ENCODE results near the gene TOR2A. TPM values are rescaled to one million over a fixed set of nuclear protein-coding genes. Genes with fewer than 3 reads are reported as not detected.

Gene TOR2A
- total and polyA plus RNA-seq, 7 experiments from 2014 or later, result 9.5 to 22.3 (median 16.6) TPM

- CTCF ChIA-PET, result interaction anchor here (1.4 kb wide), 1 partner anchor 15 kb away, joined by 4 read pairs; the partner anchor contains the start of gene TOR2A
- Mint-ChIP-seq H3K4me3 (peak overlapping the region; percentile 12 to 83 (median 67)), H3K4me1 (peaks cover 21 to 46% (median 25%) of the 10 kb centered on the region in 7 donors), H3K27me3 (no peaks in the 10 kb centered on the region), H3K27ac (peak overlapping the region; percentile 54 to 94 (median 84)), H3K9me3 (no peaks in the 10 kb centered on the region), H3K36me3 (no peaks in the 10 kb centered on the region)
- DNase-seq (peak in 4 of 9 donors; percentile 18 to 34 (median 26)), ATAC-seq (no peak)
- Histone ChIP-seq H3K4me1 (ENCODE audit: control insufficient read depth in 2 of 2, insufficient read depth in 2 of 2, low read length in 2 of 2) (peaks cover 22 to 32% of the 10 kb centered on the region in 2 donors), H3K27me3 (ENCODE audit: control insufficient read depth in 2 of 2, insufficient read depth in 2 of 2, low read length in 2 of 2) (no peaks in the 10 kb centered on the region), H3K36me3 (ENCODE audit: control insufficient read depth in 2 of 3, insufficient read depth in 3 of 3, low read length in 3 of 3) (peaks cover 0 to 3% (median 0%) of the 10 kb centered on the region in 3 experiments), H3K9me3 (ENCODE audit: control insufficient read depth in 2 of 3, low read length in 3 of 3) (no peaks in the 10 kb centered on the region), H3K4me3 (ENCODE audit: low read length) (no peak overlapping the region), H3K27ac (ENCODE audit: low read depth, low read length) (peak overlapping the region; percentile 56)
- intact Hi-C loops (cut with micrococcal nuclease), result no loop called here
- POLR2A ChIA-PET, result interaction anchor here (1.0 to 1.5 kb wide), 2 partner anchors 15 to 163 kb away, joined by 4 to 8 read pairs; partner anchors contain the start of gene TOR2A
These were observed 14.8 kb downstream of the TOR2A start for GRCh38 chr9:127720031-127720864.

GRCh38 chr9:127717766-127718165 lies 17.3 kb downstream of the TOR2A start:
- intact Hi-C loops (cut with micrococcal nuclease), result loop anchor here (5.0 kb wide), 4 partner anchors 105 to 350 kb away; partner anchors contain the start of genes STXBP1 (in 2 of the 2), NAIF1 (in 1 of the 2) and SLC25A25 (in 1 of the 2)
- H3K4me3 Mint-ChIP-seq, result peak overlapping the region in 3 of 10 donors; percentile 12 to 43 (median 25)
- H3K4me1 Mint-ChIP-seq, result peaks cover 24 to 45% (median 27%) of the 10 kb centered on the region in 7 donors
- H3K27me3 Mint-ChIP-seq, result no peaks in the 10 kb centered on the region
- POLR2A ChIA-PET, result interaction anchor here (0.6 to 1.4 kb wide), 2 partner anchors 10 to 267 kb away, joined by 3 to 5 read pairs; partner anchors contain the start of genes CFAP157, LRSAM1 and RPL12
- H3K9me3 Mint-ChIP-seq, result no peaks in the 10 kb centered on the region
- CTCF ChIA-PET, result no interaction called here
- ATAC-seq, result no peak
- peaks cover 0 to 5% (median 0%) of the 10 kb centered on the region in 3 experiments for H3K36me3 ChIP-seq (ENCODE audit: control insufficient read depth in 2 of 3, insufficient read depth in 3 of 3, low read length in 3 of 3)
- H3K4me1 ChIP-seq (ENCODE audit: control insufficient read depth in 2 of 2, insufficient read depth in 2 of 2, low read length in 2 of 2), result peaks cover 31 to 32% of the 10 kb centered on the region in 2 donors
- no peak for DNase-seq
- no peak overlapping the region for H3K4me3 ChIP-seq (ENCODE audit: low read length)
- H3K9me3 ChIP-seq (ENCODE audit: control insufficient read depth in 2 of 3, low read length in 3 of 3), result no peaks in the 10 kb centered on the region
- H3K27ac Mint-ChIP-seq, result no peak overlapping the region
- no peak overlapping the region for H3K27ac ChIP-seq (ENCODE audit: low read depth, low read length)
- H3K27me3 ChIP-seq (ENCODE audit: control insufficient read depth in 2 of 2, insufficient read depth in 2 of 2, low read length in 2 of 2), result no peaks in the 10 kb centered on the region
- H3K36me3 Mint-ChIP-seq, result no peaks in the 10 kb centered on the region

- CTCF ChIA-PET, result interaction anchor here (1.2 kb wide), 1 partner anchor 19 kb away, joined by 3 read pairs; the partner anchor contains the start of gene TOR2A
These were observed 18.7 kb downstream of the TOR2A start for GRCh38 chr9:127716412-127716811.

GRCh38 chr9:127715470-127716337 lies 19.4 kb downstream of the TOR2A start, which contains the start of the genes PTRH1 and TTC16:
TSS of gene PTRH1 (minus strand) at chr9:127715663. CDS start at chr9:127715639, 24 bp downstream.
TSS of gene TTC16 (plus strand) at chr9:127716079. CDS start at chr9:127716146, 67 bp downstream.
- H3K9me3 Mint-ChIP-seq, result no peaks in the 10 kb centered on the region
- peak within 1 kb of the TSS; percentile 89 for H3K27ac ChIP-seq (ENCODE audit: low read depth, low read length)
- H3K4me1 Mint-ChIP-seq, result peaks cover 29 to 47% (median 30%) of the 10 kb centered on the region in 7 donors
- peak within 1 kb of the TSS; percentile 86 to 99 (median 97) for H3K27ac Mint-ChIP-seq
- H3K27me3 ChIP-seq (ENCODE audit: control insufficient read depth in 2 of 2, insufficient read depth in 2 of 2, low read length in 2 of 2), result no peaks in the 10 kb centered on the region
- no peaks in the 10 kb centered on the region for H3K27me3 Mint-ChIP-seq
- intact Hi-C loops (cut with micrococcal nuclease), result loop anchor here (1.0 to 5.0 kb wide), 12 partner anchors 16 to 413 kb away; partner anchors contain the start of genes LRSAM1 (in 2 of the 2), RPL12 (in 2 of the 2), STXBP1 (in 2 of the 2) and TOR2A (in 2 of the 2)
- H3K36me3 Mint-ChIP-seq, result no peaks in the 10 kb centered on the region
- peak; percentile 91 to 98 (median 96) for DNase-seq
- ChIA-PET CTCF (interaction anchor here (2.2 kb wide), 1 partner anchor 19 kb away, joined by 11 read pairs; the partner anchor contains the start of gene TOR2A), POLR2A (interaction anchor here (0.8 to 1.9 kb wide), 11 partner anchors 11 to 208 kb away, joined by 3 to 10 read pairs (median 4); partner anchors contain the start of genes CDK9, ST6GALNAC4 and TOR2A)
- no peaks in the 10 kb centered on the region for H3K9me3 ChIP-seq (ENCODE audit: control insufficient read depth in 2 of 3, low read length in 3 of 3)
- H3K36me3 ChIP-seq (ENCODE audit: control insufficient read depth in 2 of 3, insufficient read depth in 3 of 3, low read length in 3 of 3), result peaks cover 0 to 5% (median 0%) of the 10 kb centered on the region in 3 experiments
- H3K4me3 ChIP-seq (ENCODE audit: low read length), result peak within 1 kb of the TSS; percentile 85
- H3K4me3 Mint-ChIP-seq, result peak within 1 kb of the TSS; percentile 93 to 100 (median 98)
- H3K4me1 ChIP-seq (ENCODE audit: control insufficient read depth in 2 of 2, insufficient read depth in 2 of 2, low read length in 2 of 2), result peaks cover 31 to 32% of the 10 kb centered on the region in 2 donors
- peak; percentile 96 for ATAC-seq

More at GRCh38 chr9:127716412-127716811, 18.7 kb downstream of the TOR2A start:
- Histone ChIP-seq H3K36me3 (ENCODE audit: control insufficient read depth in 2 of 3, insufficient read depth in 3 of 3, low read length in 3 of 3) (peaks cover 0 to 5% (median 0%) of the 10 kb centered on the region in 3 experiments), H3K4me1 (ENCODE audit: control insufficient read depth in 2 of 2, insufficient read depth in 2 of 2, low read length in 2 of 2) (peaks cover 29 to 31% of the 10 kb centered on the region in 2 donors), H3K27ac (ENCODE audit: low read depth, low read length) (peak overlapping the region; percentile 89), H3K4me3 (ENCODE audit: low read length) (peak overlapping the region; percentile 85), H3K9me3 (ENCODE audit: control insufficient read depth in 2 of 3, low read length in 3 of 3) (no peaks in the 10 kb centered on the region), H3K27me3 (ENCODE audit: control insufficient read depth in 2 of 2, insufficient read depth in 2 of 2, low read length in 2 of 2) (no peaks in the 10 kb centered on the region)
- peaks cover 27 to 48% (median 29%) of the 10 kb centered on the region in 7 donors for H3K4me1 Mint-ChIP-seq
- DNase-seq (no peak), ATAC-seq (no peak)
- no peaks in the 10 kb centered on the region for H3K36me3 Mint-ChIP-seq
- peak overlapping the region; percentile 93 to 100 (median 98) for H3K4me3 Mint-ChIP-seq
- POLR2A ChIA-PET, result interaction anchor here (0.6 to 1.9 kb wide), 10 partner anchors 9 to 253 kb away, joined by 3 to 10 read pairs (median 4); partner anchors contain the start of genes CDK9, CFAP157 and TOR2A
- peak overlapping the region; percentile 86 to 99 (median 97) for H3K27ac Mint-ChIP-seq
- intact Hi-C loops (cut with micrococcal nuclease), result loop anchor here (1.0 to 5.0 kb wide), 5 partner anchors 69 to 351 kb away; partner anchors contain the start of genes STXBP1 (in 2 of the 2), NAIF1 (in 1 of the 2) and SLC25A25 (in 1 of the 2)
- H3K9me3 Mint-ChIP-seq, result no peaks in the 10 kb centered on the region
- no peaks in the 10 kb centered on the region for H3K27me3 Mint-ChIP-seq

- H3K4me1 ChIP-seq (ENCODE audit: control insufficient read depth in 2 of 2, insufficient read depth in 2 of 2, low read length in 2 of 2), result peaks cover 25 to 29% of the 10 kb centered on the region in 2 donors
- peaks cover 26 to 46% (median 29%) of the 10 kb centered on the region in 7 donors for H3K4me1 Mint-ChIP-seq
- peak in 1 of 9 donors; percentile 54 for DNase-seq
- no peaks in the 10 kb centered on the region for H3K36me3 Mint-ChIP-seq
- peak overlapping the region; percentile 86 to 99 (median 97) for H3K27ac Mint-ChIP-seq
- no peaks in the 10 kb centered on the region for H3K27me3 ChIP-seq (ENCODE audit: control insufficient read depth in 2 of 2, insufficient read depth in 2 of 2, low read length in 2 of 2)
- peak overlapping the region; percentile 93 to 100 (median 98) for H3K4me3 Mint-ChIP-seq
- ATAC-seq, result peak; percentile 1
- intact Hi-C loops (cut with micrococcal nuclease), result loop anchor here (1.0 to 5.0 kb wide), 12 partner anchors 16 to 413 kb away; partner anchors contain the start of genes LRSAM1 (in 2 of the 2), RPL12 (in 2 of the 2), STXBP1 (in 2 of the 2) and TOR2A (in 2 of the 2)
- no peaks in the 10 kb centered on the region for H3K9me3 ChIP-seq (ENCODE audit: control insufficient read depth in 2 of 3, low read length in 3 of 3)
- H3K27ac ChIP-seq (ENCODE audit: low read depth, low read length), result peak overlapping the region; percentile 89
- H3K36me3 ChIP-seq (ENCODE audit: control insufficient read depth in 2 of 3, insufficient read depth in 3 of 3, low read length in 3 of 3), result peaks cover 0 to 5% (median 0%) of the 10 kb centered on the region in 3 experiments
- H3K27me3 Mint-ChIP-seq, result no peaks in the 10 kb centered on the region
- ChIA-PET POLR2A (interaction anchor here (0.8 to 1.9 kb wide), 7 partner anchors 12 to 201 kb away, joined by 3 to 10 read pairs (median 4); partner anchors contain the start of genes ST6GALNAC4 and TOR2A), CTCF (interaction anchor here (2.2 kb wide), 1 partner anchor 20 kb away, joined by 11 read pairs; the partner anchor contains the start of gene TOR2A)
- H3K9me3 Mint-ChIP-seq, result no peaks in the 10 kb centered on the region
- H3K4me3 ChIP-seq (ENCODE audit: low read length), result peak overlapping the region; percentile 85
These were observed 20.1 kb downstream of the TOR2A start for GRCh38 chr9:127714951-127715469.
